ENCODE results near the gene BEX3. TPM values are rescaled to one million over a fixed set of nuclear protein-coding genes. Genes with fewer than 3 reads are reported as not detected.
A peak's percentile ranks its signal among the peaks of the same experiment; 100 is the strongest.
"Not testable (repeated sequence)": the region's sequence is repeated elsewhere in the genome, so short reads cannot be mapped to it uniquely, and the experiment has no call there.

BEX3 gene
- total RNA-seq: 96.0 TPM

DNA sequence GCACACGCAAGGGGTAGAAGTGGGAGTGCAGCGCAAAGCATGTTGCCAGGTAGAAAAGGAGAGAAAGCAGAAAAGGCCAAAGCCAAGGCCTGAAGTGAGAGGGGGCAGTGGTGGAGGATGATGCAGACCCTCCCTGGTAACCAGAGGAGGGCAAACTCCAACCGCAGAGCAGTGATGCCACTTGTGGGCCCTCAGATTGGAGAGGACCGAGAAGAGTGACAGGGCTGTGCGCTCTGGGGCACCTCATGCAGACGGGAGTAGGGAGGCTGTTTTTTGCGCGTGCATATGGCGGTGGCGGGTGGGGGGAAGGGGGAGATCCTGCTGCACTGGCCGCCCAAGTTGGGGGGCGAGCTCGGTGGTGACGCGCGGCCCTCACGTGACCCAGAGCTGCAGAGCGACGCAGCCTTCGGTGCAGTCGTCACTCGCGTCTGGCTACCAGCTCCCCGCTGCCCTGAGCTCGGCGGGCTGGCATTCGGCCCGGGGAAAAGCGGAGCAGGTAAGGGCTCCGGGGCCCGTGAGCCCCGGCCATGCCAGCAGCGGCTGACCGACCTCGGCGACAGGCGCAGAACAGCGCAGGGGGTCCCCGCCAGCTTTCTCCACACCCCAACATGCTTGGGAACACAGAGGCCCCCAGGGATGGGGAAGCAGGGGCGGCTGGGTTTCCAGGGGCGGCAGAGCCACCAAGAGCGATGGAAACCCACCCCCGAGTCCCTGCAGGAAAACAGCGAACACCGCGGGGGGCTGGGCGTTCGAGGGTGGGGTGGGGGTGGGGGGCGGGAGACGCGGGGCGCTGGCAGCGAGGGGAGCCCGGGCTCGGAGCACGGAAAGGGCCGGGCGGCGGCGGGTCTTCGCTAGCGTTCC lies at the start of gene BEX3:
Gene BEX3, plus strand, starts transcription at position 421 of the 861 bp plus-strand sequence. CDS start 984 bp downstream, outside the sequence.
- DNase-seq (ENCODE audit: low spot score): peak; percentile 30

DNA sequence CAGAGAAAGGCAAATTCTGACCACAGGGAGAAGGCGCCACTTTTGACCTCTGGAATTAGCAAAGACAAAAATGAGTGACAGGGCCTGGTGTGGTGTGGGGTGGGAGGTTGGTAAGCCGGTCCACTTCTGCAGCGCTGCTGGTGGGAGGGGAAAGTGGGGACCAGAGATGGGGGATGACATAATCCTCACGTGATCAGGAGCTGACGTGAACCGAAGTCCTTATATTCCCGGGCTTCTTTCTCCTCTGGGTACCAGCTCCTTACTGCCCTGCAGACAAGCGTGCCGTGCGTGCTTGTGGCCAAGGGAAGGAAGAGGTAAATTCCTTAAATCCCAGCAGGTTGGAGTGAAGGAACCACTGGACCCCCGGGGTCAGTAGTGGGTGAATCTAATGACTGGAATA lies 46.3 kb upstream of the BEX3 start, which contains the start of gene TCEAL7:
Gene TCEAL7, plus strand, starts transcription at position 249 of the 400 bp plus-strand sequence. CDS start 1,165 bp downstream, outside the sequence.
- DNase-seq (ENCODE audit: low spot score): peak; percentile 24

DNA sequence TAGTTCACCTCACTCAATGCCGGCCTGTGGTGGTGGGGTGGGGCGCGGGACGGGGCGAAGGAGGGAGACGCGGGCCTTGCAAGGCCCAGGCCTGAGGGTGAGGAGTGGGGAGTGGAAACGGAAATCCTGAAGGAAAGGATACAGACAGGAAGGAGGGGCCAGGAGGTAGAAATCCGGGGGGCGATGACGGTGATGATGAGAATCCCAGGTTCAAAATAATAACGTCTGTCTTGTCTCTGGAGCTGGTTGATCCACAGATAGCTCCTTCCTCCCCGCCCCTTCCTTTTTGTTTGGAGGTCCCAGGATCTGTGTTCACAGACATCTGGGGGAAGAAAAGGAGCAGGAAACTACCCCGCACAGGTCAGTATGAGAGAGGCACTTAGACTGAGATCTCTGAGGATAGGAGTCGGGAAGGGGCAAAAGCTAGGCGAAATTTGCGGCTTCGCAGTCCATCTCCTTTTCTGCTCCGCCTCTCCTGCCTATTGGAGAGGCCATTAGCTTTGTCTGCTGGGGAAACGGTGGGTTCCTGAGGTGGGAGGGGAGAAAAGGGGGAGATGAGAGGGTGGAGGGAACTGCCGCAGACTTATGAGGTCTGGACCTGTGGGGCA lies 45.6 kb upstream of the BEX3 start:
- DNase-seq (ENCODE audit: low spot score): no peak

DNA sequence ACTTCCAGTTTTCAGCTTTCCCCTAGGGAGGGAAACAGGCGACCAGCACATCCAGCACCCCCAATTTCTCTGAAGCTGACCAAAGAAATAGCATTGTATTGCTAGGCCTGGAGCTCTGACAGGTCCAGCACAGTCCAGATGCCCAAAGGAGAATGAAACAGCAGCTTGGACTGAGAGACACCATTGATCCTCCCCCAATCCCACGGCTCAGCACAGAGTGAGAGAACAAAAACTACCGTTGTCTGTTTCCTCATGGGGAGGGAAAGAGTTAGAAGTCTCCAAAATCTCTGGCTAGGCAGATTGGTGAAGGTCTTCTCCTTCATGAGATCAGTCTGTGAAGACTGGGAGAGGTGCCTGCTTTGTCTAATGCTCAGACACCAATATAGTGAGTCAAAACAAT lies 37.7 kb upstream of the BEX3 start:
- no peak for DNase-seq (ENCODE audit: low spot score)

DNA sequence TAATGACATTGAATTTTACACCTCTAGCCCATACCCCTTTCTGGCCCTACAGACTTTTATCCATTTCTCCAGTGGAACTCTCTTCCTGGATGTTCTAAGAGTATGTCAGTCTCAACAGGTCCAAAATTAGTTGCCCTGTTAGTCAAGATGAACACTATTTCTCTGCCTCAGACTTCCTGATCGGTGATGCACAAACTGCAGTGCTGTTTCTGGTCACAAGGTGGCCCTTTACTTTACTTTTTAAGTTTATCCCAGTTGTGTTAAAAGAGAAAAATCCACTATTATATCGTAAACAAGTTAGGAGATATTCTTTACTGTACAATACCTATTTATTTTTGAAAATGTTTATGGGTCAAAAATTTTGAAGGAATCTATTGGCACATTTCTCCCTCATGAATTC lies 33.2 kb upstream of the BEX3 start:
- peak; percentile 42 for DNase-seq (ENCODE audit: low spot score)

DNA sequence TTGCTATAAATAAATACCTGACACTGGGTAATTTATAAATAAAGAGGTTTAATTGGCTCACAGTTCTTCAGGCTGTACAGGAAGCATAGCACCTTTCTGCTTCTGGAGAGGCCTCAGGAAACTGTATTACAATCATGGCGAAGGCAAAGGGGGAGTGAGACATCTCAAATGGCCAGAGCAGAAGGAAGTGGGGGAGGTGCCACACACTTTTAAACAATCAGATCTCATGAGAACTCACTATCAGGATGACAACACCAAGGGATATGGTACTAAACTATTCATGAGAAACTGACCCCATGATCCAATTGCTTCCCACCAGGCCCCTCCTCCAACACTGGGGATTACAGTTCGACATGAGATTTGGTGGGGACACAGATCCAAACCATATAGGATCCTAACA lies 31.7 kb upstream of the BEX3 start:
- DNase-seq (ENCODE audit: low spot score): no peak

DNA sequence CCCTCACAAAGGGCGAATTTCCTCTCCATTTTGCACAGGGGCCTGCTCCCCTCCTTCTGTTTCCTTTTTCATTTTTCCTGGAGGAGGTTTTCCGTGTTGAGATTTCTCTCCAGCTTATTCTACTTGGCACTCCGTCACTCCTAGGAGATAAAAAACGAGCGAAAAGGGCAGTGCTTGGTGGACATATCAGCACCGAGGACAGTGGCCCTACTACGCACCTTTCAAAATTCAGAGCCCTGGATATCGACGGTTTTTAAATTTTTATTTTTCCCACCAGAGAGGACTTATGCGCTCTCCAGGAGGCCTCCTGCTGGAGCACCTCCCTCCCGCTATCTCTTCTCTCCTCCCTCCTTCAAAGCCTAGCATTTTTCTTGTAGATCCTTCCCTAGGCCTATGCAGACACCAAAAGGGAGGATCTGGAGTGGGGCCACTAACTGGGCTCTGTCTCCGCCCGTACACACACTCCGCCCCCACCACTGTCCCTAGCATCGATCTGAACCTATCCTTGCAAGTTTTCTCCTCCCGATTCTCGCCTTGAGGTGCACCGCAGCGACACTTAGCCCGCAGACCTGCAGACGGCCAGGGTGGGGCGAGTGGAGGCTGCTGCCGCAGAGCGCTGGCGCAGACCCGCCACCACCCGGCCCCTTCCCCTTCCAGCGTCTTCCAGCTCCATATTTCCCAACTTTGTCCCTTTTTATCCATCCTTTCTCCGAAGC lies 28.5 kb upstream of the BEX3 start:
- DNase-seq (ENCODE audit: low spot score): no peak

DNA sequence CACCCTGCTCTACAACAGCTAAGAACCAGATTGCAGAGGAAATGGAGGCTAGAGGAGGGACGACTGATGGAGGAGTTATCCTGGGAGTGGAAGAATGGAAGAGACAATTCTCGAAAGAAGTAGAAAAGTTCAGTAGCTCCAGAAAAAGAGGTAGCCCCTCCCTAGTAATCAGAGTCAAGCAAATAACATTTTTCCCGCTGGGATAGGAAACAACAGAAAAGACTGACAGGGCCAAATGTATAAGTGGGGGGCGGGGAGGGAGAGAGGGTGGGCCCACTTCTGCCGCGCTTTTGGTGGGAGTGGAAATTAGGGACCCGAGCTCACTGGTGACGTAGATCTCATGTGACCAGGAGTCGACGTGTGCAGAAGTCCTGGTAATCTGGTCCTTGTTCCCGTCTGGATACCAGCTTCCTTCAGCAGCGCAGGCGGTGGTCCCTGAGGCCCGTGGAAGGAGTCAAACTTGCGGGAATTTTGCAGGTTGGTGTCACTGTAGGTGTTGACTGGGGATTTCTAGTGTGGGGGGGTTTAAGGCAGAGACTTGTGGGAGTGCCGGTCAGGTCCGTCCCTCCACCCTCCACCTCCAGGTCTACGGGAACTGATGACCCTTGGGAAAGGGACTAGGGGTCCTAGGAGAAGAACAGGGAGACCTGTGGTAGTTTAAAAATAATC lies 20.1 kb upstream of the BEX3 start, which contains the start of gene TCEAL9:
Gene TCEAL9, plus strand, starts transcription at position 377 of the 669 bp plus-strand sequence. CDS start 1,179 bp downstream, outside the sequence.
- DNase-seq (ENCODE audit: low spot score): peak; percentile 67

DNA sequence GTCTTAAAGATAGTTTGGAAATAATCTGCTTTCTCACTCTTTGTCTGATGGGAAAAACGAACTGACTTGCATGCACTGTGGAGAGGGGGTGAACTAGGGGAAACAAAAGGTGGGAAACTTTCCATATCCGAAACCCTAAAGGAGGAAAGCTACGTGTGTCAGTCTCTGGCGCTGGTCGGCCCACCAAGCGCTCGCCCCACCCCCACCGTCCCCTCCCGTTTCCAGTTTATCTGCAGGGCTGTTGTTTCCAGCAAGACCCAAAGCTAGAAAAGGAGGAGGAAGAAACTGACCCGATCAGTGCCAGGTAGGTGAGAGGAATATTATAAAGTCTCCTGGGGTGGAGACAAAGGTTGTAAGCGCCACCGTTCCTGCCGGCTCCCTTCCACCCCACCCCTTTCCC lies 19.5 kb upstream of the BEX3 start:
- no peak for DNase-seq (ENCODE audit: low spot score)

DNA sequence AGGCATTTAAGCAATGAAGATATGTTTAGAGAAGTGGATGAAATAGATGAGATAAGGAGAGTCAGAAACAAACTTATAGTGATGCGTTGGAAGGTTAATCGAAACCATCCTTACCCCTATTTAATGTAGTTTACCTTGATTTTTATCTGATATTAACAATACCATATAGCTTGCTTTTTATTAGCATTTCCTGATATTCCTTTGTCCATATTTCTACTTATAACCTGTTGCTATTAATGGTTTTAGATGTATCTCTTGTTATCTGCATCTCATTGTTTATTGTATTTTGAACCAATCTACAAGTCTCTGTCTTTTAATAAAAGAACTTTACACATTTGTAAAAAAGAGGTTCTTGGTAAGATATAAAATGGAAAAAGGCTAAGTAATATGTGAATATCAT lies 18.5 kb upstream of the BEX3 start:
- no peak for DNase-seq (ENCODE audit: low spot score)

DNA sequence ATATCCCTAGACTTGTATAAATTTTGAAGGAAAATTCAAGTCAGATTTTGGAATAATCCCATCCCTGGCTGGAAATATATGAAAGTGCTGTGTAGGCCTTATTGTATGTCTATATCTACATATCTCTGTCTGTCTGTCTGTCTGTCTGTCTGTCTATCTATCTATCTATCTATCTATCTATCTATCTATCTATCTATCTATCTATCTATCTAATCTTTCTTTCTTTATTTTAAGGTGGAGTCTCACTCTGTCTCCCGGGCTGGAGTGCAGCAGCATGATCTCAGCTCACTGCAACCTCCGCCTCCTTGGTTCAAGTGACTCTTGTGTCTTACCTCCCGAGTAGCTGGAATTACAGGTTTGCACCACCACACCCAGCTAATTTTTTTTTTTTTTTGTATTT lies 16.7 kb upstream of the BEX3 start:
- DNase-seq (ENCODE audit: low spot score): not testable (repeated sequence)

DNA sequence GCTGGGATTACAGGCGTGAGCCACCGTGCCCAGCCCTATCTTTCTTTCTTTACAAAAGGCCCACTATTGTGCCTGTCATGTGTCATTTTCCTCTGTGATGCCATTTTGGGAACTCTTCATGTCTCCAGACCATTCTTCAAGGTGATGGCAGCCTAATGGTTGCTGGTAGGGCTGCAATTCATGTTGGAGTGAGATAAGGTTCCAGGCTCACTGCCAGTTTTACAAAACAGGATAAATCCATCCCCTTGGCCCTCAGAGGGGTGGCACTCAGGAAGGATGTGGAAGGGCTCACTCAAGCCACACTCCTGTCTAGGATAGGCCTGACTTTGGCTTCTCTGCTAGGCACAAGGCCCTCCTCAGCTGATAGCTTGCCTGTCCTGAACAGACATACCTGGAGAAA lies 16.2 kb upstream of the BEX3 start:
- no peak for DNase-seq (ENCODE audit: low spot score)

DNA sequence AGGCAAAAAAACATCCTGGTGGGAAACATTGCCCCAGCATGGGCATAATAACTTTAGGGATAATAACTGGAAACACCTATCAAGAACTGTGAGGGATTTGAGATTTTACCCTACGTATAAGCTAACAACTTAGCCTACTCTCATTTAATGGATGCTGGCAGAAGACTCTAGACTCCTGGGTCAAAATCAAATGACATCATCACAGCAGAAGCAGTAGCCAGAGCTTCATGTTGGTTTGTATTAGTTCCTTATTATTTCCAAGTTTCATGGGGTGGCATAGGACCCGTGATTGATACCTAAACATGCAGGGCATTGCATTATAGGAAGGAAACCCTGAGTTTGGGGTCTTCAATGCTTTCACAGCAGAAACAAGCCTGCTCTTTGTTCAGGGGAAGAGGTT lies 15.4 kb upstream of the BEX3 start:
- DNase-seq (ENCODE audit: low spot score): no peak

DNA sequence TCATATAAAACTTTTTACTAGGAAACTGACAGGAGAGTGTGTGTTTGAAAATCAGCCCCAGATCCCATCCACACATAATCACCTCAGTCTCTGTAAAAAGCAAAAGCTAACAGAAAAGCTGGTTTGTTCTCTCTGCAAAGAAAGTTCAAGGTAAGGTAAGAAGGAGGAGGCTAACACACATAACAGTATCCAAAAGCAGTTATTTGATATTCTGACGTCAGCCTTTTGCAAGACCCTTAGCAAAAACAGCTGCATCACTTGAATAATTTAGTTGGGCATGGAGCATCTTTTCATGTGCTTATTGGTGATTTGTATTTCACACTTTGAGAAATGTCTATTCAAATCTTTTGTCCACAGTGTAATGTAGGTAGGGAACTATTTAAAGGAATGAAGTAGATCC lies 14.5 kb upstream of the BEX3 start:
- no peak for DNase-seq (ENCODE audit: low spot score)

DNA sequence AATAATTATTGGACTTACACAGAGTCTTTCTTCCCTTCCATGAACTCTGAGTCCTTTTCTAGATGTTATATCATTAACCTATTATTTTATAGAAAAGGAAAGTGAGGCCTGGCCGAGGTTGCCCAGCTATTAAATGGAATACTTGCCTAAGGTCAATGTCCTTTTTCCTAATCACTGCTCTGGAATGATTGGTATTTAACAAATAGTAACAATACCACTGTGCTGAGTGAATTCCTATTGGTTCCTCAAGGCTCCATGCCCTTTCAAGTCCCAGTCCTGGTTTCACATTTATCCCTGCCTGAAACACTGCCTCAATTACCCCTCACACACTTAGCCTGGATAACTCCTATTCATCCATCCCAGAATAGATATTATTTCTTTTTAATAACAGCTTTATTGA lies 13.9 kb upstream of the BEX3 start:
- no peak for DNase-seq (ENCODE audit: low spot score)

DNA sequence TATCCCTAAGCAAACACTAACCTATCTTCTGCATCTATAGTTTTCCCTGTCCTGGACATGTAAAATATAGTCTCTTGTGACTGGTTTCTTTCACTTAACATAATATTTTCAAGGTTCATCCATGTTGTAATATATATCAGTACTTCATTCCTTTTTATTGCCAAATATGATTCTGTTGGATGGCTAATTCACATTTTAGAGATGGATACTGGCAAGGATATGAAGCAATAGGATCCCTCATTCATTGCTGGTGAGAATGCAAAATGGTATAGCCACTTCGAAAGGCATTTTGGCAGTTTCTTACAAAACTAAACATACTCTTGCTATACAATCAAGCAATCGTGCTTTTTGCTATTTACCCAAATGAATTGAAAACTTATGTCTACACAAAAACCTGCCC lies 13.3 kb upstream of the BEX3 start:
- DNase-seq (ENCODE audit: low spot score): no peak

DNA sequence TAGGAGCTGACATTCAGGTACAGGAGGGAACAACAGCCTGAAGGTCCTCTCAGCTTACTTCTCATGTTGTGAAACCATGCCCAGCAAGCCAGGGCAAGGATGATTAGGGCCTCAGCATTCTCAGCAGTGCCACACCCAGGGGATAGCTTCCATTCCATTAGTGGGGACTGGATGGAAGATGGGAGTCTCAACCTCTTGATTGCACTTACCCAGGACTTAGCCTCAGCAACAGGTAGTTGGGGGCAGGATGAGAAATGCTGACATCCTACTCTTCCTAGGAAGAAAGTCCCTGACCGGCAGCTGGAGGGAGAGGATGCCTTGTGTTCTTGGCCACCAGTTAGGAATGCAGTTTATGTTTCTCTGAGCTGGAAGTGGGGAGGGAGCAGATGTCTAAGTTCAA lies 8.8 kb upstream of the BEX3 start:
- no peak for DNase-seq (ENCODE audit: low spot score)

DNA sequence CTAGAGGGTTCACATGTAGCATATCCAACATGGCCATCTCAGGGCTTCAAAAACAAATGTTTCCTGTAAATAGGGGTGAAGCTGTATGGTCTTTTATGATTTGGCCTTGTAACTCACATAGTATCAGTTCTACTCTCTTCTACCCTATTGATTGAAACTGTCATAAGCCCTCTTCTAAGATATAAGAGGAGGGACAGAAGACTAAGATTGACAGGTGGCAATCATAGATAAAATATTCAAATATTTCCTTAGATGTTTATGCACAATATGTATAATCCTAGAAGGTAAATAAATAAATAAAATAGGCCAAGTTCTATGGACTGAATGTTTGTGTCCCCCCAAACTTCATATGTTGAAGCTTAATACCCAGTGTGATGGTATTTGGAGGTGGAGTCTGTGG lies 6.9 kb upstream of the BEX3 start:
- DNase-seq (ENCODE audit: low spot score): no peak

DNA sequence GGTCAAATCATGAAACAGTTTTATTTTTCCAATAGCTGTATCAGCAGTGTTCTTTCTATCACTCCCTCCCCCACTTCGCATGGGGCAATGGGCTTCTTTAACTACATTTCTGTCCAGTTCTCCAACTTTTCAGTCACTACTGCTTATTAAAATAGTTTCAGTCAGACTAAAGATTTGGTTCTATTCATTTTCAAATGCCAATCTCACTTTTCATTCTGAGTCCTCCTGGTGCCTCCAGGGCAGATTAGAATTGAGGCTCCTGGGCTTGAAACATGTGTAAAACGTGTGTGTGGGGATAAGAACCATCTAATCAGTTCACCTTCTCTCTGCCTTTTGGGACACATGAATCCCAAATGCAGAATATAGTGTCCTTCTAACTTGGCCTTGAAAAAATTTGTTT lies 3.5 kb upstream of the BEX3 start:
- DNase-seq (ENCODE audit: low spot score): no peak

DNA sequence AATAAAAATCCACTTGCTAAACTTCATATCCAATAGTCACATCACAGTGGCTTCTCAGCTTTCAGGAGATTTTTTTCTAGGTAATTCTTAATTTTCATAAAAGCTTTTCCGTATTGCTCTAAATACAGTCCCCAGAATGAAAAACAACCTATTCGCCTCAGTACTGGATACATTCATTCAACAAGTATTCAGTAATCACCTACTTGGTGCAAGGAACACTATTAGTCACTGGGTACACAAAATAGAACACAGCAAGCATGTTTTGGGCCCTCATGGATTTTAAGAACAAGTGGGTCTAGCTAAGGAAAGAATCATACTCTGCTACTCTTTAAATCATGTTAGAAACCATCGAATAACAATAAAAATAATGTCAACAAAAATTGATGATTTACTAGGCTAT lies 2.8 kb upstream of the BEX3 start:
- no peak for DNase-seq (ENCODE audit: low spot score)

DNA sequence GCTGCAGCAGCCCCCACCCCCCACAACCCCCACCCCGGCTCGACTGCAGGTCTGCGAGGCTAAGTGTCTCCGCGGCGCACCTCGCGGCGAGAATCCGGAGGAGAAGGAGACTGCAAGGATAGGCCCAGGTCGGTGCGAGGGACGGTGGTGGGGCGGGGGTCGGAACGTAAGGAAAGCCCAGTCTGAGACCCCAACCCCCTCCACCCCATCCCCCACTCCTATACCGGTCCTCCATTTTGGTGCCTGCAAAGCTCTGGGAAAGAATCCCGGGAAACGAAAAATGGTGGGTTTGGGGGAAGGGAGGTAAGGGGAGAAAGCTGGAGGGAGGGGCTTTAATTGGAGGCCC lies 614 bp downstream of the BEX3 start:
- DNase-seq (ENCODE audit: low spot score): no peak

DNA sequence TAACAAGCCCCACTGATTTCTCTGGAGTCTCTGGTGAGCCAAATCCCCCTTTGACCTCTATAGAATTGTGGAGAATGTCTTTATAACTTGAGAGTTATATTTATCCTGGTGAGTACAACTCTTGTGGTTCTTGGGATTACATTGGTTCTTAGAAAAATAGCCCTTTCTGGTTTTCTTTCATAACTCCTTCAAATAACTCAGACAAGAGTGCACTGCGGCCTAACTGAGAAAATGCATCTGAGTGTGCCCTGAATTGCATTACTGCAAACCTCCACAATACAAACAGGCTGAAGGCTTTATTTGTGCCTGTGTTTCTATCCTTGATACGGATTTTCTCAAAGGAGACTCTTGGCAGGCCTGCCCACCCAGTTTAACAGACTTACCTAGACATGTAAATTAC lies 2.7 kb downstream of the BEX3 start:
- no peak for DNase-seq (ENCODE audit: low spot score)
